Activated naive CD4-positive, alpha-beta T cell treated with anti-CD3 and anti-CD28 coated beads, Interleukin-2, amount 50 U/mL, for 72 hours (primary cell): ENCODE results near the gene ATF2. TPM values are rescaled to one million over a fixed set of nuclear protein-coding genes. Genes with fewer than 3 reads are reported as not detected.

ENCODE experiments used
- ATAC-seq, 2 donors: fragments of 150-1000 bp; cut with Tn5 transposase; 2 replicates each; pipeline ENCODE4 v1.10.0; 2021; ENCODE audit warnings: mild to moderate bottlenecking in 2 of 2, moderate library complexity in 2 of 2
- DNase-seq, 2 donors: peaks; one replicate each; pipeline ENCODE4 v3.0.0; 2021 to 2022; ENCODE audit warnings: low spot score in 2 of 2
- H3K27ac Mint-ChIP-seq, 2 donors: one replicate each; pipeline ENCODE4 v1.8.0; 2022; ENCODE audit warnings: mild to moderate bottlenecking in 2 of 2, mixed read lengths in 2 of 2
- H3K36me3 Mint-ChIP-seq, 2 donors: one replicate each; pipeline ENCODE4 v1.8.0; 2022; ENCODE audit warnings: mixed read lengths in 2 of 2
- H3K9me3 Mint-ChIP-seq, 2 donors: one replicate each; pipeline ENCODE4 v1.8.0; 2022; ENCODE audit warnings: mixed read lengths in 2 of 2
- total RNA-seq, 2 donors: library from RNA; stranded (reverse); gene quantifications; one replicate each; pipeline ENCODE4 v1.2.3, GENCODE V29; 2022

The ATF2 gene
- total RNA-seq, 2 donors from 2014 or later, result 61.3 to 77.3 TPM

DNA sequence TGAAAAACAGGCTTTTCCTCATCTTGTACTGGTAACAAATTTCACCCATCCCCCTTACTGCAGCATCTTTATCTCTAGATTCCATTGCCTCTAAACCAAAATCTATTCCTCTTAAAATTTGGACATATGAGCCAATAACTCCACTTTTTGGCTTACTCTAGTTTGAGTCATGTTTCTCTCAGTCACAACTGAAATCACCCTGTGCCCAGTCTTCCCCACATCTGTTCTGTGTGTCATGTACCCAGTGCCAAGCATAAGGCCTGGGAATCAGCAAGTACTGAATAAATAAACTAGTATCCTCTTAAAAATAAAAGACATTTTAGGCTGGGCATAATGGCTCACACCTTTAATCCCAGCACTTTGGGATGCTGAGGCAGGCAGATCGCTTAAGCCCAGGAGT is 142.1 kb downstream of the ATF2 start:
- no peak overlapping the region for H3K27ac Mint-ChIP-seq
- DNase-seq, result no peak
- H3K9me3 Mint-ChIP-seq, result no peaks in the 10 kb centered on the region
- H3K36me3 Mint-ChIP-seq, result no peaks in the 10 kb centered on the region
- no peak for ATAC-seq

DNA sequence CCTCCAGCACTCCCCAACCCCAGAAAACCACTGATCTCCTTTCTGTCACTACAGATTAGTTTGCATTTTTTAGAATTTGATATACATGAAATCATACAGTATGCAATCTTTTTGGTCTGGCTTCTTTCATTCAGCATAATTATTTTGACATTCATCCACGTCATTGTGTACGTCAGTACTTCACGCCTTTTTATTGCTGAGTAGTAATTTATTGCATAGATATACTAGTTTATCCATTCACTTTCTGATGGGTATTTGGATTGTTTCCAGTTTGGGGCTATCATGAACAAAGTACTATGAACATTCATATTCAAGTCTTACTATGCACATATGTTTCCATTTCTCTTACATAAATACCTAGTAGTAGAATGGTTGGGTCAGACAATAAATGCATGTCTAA is 142.8 kb downstream of the ATF2 start:
- Mint-ChIP-seq H3K36me3 (no peaks in the 10 kb centered on the region), H3K27ac (no peak overlapping the region)

DNA sequence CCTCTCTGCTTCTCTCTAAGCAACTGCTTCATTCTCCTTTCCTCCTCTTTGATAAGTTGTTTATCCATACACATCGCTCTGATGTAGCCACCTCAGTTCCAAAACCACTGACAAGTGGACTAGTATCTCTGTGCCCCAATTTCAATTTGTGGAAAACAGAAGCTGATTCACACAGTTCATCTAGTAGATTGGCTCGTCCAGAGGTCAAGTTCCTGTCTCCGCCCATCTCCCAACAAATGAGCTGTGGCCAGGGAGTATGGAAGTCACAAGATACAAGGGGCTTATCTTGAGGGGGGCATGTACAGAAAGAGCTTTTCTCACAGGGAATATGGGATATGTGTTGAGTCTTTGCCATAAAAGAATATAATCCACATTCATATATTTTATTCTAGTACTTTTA is 145.1 kb downstream of the ATF2 start:
- H3K9me3 Mint-ChIP-seq, result no peaks in the 10 kb centered on the region
- no peaks in the 10 kb centered on the region for H3K36me3 Mint-ChIP-seq
- no peak for ATAC-seq
- DNase-seq, result no peak
- H3K27ac Mint-ChIP-seq, result no peak overlapping the region

More for the DNA sequence above, 142.8 kb downstream of the ATF2 start:
- no peak for ATAC-seq
- no peak for DNase-seq
- no peaks in the 10 kb centered on the region for H3K9me3 Mint-ChIP-seq

Other genes with a start within 250 kb of the ATF2 start
- 1 to 10 TPM; 2.9 to 3.3 TPM for gene CHN1, start 162.8 kb downstream of the ATF2 start, total RNA-seq
- 100 to 1,000 TPM; 317 to 414 TPM for gene ATP5MC3, start 13.5 kb upstream of the ATF2 start, total RNA-seq